Right lobe of liver (tissue), 4 donors: ENCODE data around the gene POLA2.

ENCODE experiments used
- CTCF ChIP-seq, 4 donors: fragments of 200-600 bp in 3 of 4; fragments of 450-650 bp in 1 of 4; IDR thresholded peaks; one replicate each; pipeline versions ENCODE4 v1.5.1 to v1.8.0; 2016 to 2022; ENCODE audit warnings: antibody characterized with exemption in 4 of 4, mild to moderate bottlenecking in 2 of 4
- POLR2A ChIP-seq: fragments of 450-650 bp; IDR thresholded peaks from one replicate; pipeline ENCODE4 v1.6.1; 2017; ENCODE audit warnings: antibody characterized with exemption, mild to moderate bottlenecking
- donor health status: DM: no; HTN: no; CAD: no.
- donor health status: DM: no; HTN: no; CAD: no.
- donor health status: DM: no; HTN: yes; CAD: no.

- TF ChIP-seq CTCF (IDR thresholded peaks at IDR 0.05): no peak
- TF ChIP-seq POLR2A: no peak
These were observed 25.8 kb downstream of the POLA2 start for GRCh38 chr11:65287601-65288000.
